GM23338 (cell line): ENCODE measurements around the gene IFT52. TPM values are rescaled to one million over a fixed set of nuclear protein-coding genes. Genes with fewer than 3 reads are reported as not detected.

Experiments
- ATAC-seq: fragments of 200-7000 bp; cut with Tn5 transposase; 3 replicates; pipeline ENCODE4 v1.9.1; 2020
- DNase-seq: peaks from one replicate; pipeline ENCODE4 v3.0.0-alpha.2; 2015; ENCODE audit warnings: low spot score
- H2AFZ ChIP-seq: fragments of 200-600 bp; sonication (generic); 2 replicates; pipeline ENCODE4 v1.8.0; 2016; ENCODE audit warnings: antibody characterized with exemption, mild to moderate bottlenecking, moderate library complexity
- H3F3A ChIP-seq: fragments of 200-600 bp; sonication (generic); replicated peaks from 2 replicates; pipeline ENCODE4 v1.8.0; 2017; ENCODE audit warnings: antibody characterized with exemption, mixed run types, low read depth
- H3K27ac ChIP-seq: fragments of 200-600 bp; sonication (generic); 2 replicates; pipeline ENCODE4 v1.6.1; 2016; ENCODE audit warnings: low read depth
- H3K27me3 ChIP-seq: fragments of 200-600 bp; sonication (generic); 2 replicates; pipeline ENCODE4 v1.8.0; 2016; ENCODE audit warnings: mild to moderate bottlenecking, mixed run types, moderate library complexity; ENCODE audit not compliant: insufficient read depth
- H3K36me3 ChIP-seq: fragments of 200-600 bp; sonication (generic); 2 replicates; pipeline ENCODE4 v1.8.0; 2016; ENCODE audit warnings: mild to moderate bottlenecking; ENCODE audit not compliant: insufficient read depth
- H3K4me1 ChIP-seq: fragments of 200-600 bp; sonication (generic); 2 replicates; pipeline ENCODE4 v1.8.0; 2016; ENCODE audit warnings: mild to moderate bottlenecking, moderate library complexity; ENCODE audit not compliant: insufficient read depth
- H3K4me2 ChIP-seq: fragments of 200-600 bp; sonication (generic); 2 replicates; pipeline ENCODE4 v1.7.1; 2017; ENCODE audit warnings: mixed run types
- H3K4me3 ChIP-seq: fragments of 200-600 bp; sonication (generic); 2 replicates; pipeline ENCODE4 v1.6.1; 2016; ENCODE audit warnings: mixed run types
- H3K79me2 ChIP-seq: fragments of 200-600 bp; sonication (generic); replicated peaks from 2 replicates; pipeline ENCODE4 v1.8.0; 2017; ENCODE audit warnings: mild to moderate bottlenecking; ENCODE audit not compliant: insufficient read depth
- H3K9me2 ChIP-seq: fragments of 200-600 bp; sonication (generic); 2 replicates; pipeline ENCODE4 v1.8.0; 2017; ENCODE audit not compliant: insufficient read depth
- H4K20me1 ChIP-seq: fragments of 200-600 bp; sonication (generic); replicated peaks from 2 replicates; pipeline ENCODE4 v1.8.0; 2017; ENCODE audit warnings: mild to moderate bottlenecking; ENCODE audit not compliant: insufficient read depth
- H3K27ac Mint-ChIP-seq: 2 replicates; pipeline ENCODE4 v1.8.0; 2020; ENCODE audit warnings: inconsistent platforms, mild to moderate bottlenecking, moderate library complexity, mixed read lengths
- H3K27me3 Mint-ChIP-seq: 3 replicates; pipeline ENCODE4 v1.8.0; 2022; ENCODE audit warnings: low read depth, mild to moderate bottlenecking, moderate library complexity, mixed read lengths, inconsistent platforms; ENCODE audit not compliant: insufficient read depth, poor library complexity
- H3K36me3 Mint-ChIP-seq: 3 replicates; pipeline ENCODE4 v1.8.0; 2021; ENCODE audit warnings: low read depth, mild to moderate bottlenecking, inconsistent platforms, moderate library complexity, mixed read lengths
- H3K4me1 Mint-ChIP-seq: 3 replicates; pipeline ENCODE4 v1.8.0; 2020; ENCODE audit warnings: mild to moderate bottlenecking, inconsistent platforms, mixed read lengths
- H3K4me3 Mint-ChIP-seq: 3 replicates; pipeline ENCODE4 v1.8.0; 2021; ENCODE audit warnings: moderate library complexity, mild to moderate bottlenecking, inconsistent platforms, mixed read lengths
- H3K9me3 Mint-ChIP-seq: 3 replicates; pipeline ENCODE4 v1.8.0; 2020; ENCODE audit warnings: moderate library complexity, mild to moderate bottlenecking, inconsistent platforms, mixed read lengths
- CREB1 ChIP-seq: fragments of 250-450 bp; sonication (Bioruptor Pico); IDR thresholded peaks from 2 replicates; pipeline ENCODE4 v1.5.0; 2020; ENCODE audit warnings: low read depth, mild to moderate bottlenecking, moderate library complexity
- JUNB ChIP-seq: IDR thresholded peaks from one replicate; pipeline ENCODE4 v1.6.1; 2016; ENCODE audit warnings: antibody characterized with exemption; ENCODE audit not compliant: unreplicated experiment
- NANOG ChIP-seq: IDR thresholded peaks from 2 replicates; pipeline ENCODE4 v1.6.1; 2016; ENCODE audit warnings: antibody characterized with exemption, borderline replicate concordance
- POLR2AphosphoS5 ChIP-seq: IDR thresholded peaks from 2 replicates; pipeline ENCODE4 v1.6.1; 2016; ENCODE audit warnings: antibody characterized with exemption, low read depth
- ZNF114 ChIP-seq: fragments of 250-450 bp; sonication (Bioruptor Pico); IDR thresholded peaks from 2 replicates; pipeline ENCODE4 v1.5.0; 2020; ENCODE audit warnings: mild to moderate bottlenecking, moderate library complexity
- ZNF331 ChIP-seq: fragments of 250-450 bp; sonication (Bioruptor Pico); IDR thresholded peaks from 2 replicates; pipeline ENCODE4 v1.5.0; 2020; ENCODE audit warnings: low read depth, mild to moderate bottlenecking, moderate library complexity
- polyA plus RNA-seq: library from polyadenylated mRNA; unstranded; fragments of >200 nt; fragmentation: Nextera tagmentation; extraction: Ambion mirVana; gene quantifications from 2 replicates; pipeline ENCODE4 v1.2.1, GENCODE V29; 2016
- total RNA-seq: library from RNA; depleted of rRNA; stranded (reverse); fragments of >200 nt; shearing (Covaris generic); gene quantifications from 2 replicates; pipeline ENCODE4 v1.2.3, GENCODE V29; 2014
- TF ChIP-seq, protein P1 (sequence below): fragments of 250-450 bp; sonication (Bioruptor Pico); IDR thresholded peaks from 2 replicates; pipeline ENCODE4 v1.5.0; 2020; ENCODE audit warnings: mild to moderate bottlenecking, moderate library complexity
- TF ChIP-seq, protein P2 (sequence below), 2 experiments: fragments of 200-600 bp in 1 of 2; sonication (generic) in 1 of 2; conservative IDR thresholded peaks; 2 replicates each; pipeline versions ENCODE4 v1.5.1 to v1.6.1; 2016 to 2017; ENCODE audit warnings: antibody characterized with exemption in 2 of 2, low read depth in 2 of 2, mild to moderate bottlenecking in 2 of 2, moderate library complexity in 1 of 2
- TF ChIP-seq, protein P3 (sequence below): IDR thresholded peaks from 2 replicates; pipeline ENCODE4 v1.6.1; 2016; ENCODE audit warnings: antibody characterized with exemption

Gene IFT52
- total and polyA plus RNA-seq, 2 experiments from 2014 or later, result 30.4 to 39.8 TPM

DNA sequence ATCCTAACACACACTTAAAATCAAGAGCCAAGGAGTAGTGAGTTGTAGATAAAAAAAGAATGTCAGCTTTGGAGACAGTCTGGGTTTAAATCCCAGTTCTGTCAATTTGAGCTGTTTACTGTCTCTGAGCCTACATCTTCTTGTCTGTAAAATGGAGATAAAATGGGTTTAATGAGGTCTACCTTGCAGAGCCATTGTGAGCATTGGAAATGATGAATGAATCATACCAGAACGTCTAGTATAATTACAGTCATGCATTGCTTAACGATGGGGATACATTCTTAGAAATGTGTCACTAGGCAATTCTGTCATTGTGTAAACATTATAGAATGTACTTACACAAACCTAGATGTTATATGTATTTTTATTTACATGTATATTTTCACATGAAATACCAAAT lies 49.5 kb upstream of the IFT52 start (continued):
- TF ChIP-seq, protein P1, sequence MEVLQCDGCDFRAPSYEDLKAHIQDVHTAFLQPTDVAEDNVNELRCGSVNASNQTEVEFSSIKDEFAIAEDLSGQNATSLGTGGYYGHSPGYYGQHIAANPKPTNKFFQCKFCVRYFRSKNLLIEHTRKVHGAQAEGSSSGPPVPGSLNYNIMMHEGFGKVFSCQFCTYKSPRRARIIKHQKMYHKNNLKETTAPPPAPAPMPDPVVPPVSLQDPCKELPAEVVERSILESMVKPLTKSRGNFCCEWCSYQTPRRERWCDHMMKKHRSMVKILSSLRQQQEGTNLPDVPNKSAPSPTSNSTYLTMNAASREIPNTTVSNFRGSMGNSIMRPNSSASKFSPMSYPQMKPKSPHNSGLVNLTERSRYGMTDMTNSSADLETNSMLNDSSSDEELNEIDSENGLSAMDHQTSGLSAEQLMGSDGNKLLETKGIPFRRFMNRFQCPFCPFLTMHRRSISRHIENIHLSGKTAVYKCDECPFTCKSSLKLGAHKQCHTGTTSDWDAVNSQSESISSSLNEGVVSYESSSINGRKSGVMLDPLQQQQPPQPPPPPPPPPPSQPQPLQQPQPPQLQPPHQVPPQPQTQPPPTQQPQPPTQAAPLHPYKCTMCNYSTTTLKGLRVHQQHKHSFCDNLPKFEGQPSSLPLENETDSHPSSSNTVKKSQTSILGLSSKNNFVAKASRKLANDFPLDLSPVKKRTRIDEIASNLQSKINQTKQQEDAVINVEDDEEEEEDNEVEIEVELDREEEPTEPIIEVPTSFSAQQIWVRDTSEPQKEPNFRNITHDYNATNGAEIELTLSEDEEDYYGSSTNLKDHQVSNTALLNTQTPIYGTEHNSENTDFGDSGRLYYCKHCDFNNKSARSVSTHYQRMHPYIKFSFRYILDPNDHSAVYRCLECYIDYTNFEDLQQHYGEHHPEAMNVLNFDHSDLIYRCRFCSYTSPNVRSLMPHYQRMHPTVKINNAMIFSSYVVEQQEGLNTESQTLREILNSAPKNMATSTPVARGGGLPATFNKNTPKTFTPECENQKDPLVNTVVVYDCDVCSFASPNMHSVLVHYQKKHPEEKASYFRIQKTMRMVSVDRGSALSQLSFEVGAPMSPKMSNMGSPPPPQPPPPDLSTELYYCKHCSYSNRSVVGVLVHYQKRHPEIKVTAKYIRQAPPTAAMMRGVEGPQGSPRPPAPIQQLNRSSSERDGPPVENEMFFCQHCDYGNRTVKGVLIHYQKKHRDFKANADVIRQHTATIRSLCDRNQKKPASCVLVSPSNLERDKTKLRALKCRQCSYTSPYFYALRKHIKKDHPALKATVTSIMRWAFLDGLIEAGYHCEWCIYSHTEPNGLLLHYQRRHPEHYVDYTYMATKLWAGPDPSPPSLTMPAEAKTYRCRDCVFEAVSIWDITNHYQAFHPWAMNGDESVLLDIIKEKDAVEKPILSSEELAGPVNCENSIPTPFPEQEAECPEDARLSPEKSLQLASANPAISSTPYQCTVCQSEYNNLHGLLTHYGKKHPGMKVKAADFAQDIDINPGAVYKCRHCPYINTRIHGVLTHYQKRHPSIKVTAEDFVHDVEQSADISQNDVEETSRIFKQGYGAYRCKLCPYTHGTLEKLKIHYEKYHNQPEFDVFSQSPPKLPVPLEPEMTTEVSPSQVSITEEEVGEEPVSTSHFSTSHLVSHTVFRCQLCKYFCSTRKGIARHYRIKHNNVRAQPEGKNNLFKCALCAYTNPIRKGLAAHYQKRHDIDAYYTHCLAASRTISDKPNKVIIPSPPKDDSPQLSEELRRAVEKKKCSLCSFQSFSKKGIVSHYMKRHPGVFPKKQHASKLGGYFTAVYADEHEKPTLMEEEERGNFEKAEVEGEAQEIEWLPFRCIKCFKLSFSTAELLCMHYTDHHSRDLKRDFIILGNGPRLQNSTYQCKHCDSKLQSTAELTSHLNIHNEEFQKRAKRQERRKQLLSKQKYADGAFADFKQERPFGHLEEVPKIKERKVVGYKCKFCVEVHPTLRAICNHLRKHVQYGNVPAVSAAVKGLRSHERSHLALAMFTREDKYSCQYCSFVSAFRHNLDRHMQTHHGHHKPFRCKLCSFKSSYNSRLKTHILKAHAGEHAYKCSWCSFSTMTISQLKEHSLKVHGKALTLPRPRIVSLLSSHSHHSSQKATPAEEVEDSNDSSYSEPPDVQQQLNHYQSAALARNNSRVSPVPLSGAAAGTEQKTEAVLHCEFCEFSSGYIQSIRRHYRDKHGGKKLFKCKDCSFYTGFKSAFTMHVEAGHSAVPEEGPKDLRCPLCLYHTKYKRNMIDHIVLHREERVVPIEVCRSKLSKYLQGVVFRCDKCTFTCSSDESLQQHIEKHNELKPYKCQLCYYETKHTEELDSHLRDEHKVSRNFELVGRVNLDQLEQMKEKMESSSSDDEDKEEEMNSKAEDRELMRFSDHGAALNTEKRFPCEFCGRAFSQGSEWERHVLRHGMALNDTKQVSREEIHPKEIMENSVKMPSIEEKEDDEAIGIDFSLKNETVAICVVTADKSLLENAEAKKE (CRISPR knock-in tag), result no peak
- TF ChIP-seq, protein P2, sequence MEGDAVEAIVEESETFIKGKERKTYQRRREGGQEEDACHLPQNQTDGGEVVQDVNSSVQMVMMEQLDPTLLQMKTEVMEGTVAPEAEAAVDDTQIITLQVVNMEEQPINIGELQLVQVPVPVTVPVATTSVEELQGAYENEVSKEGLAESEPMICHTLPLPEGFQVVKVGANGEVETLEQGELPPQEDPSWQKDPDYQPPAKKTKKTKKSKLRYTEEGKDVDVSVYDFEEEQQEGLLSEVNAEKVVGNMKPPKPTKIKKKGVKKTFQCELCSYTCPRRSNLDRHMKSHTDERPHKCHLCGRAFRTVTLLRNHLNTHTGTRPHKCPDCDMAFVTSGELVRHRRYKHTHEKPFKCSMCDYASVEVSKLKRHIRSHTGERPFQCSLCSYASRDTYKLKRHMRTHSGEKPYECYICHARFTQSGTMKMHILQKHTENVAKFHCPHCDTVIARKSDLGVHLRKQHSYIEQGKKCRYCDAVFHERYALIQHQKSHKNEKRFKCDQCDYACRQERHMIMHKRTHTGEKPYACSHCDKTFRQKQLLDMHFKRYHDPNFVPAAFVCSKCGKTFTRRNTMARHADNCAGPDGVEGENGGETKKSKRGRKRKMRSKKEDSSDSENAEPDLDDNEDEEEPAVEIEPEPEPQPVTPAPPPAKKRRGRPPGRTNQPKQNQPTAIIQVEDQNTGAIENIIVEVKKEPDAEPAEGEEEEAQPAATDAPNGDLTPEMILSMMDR (conservative IDR thresholded peaks at IDR 0.05; ENCODE audit: low read depth in 2 of 2), result no peak
- no peak for TF ChIP-seq JUNB
- TF ChIP-seq ZNF331 (CRISPR knock-in tag), result no peak
- no peak for TF ChIP-seq NANOG
- TF ChIP-seq, protein P3, sequence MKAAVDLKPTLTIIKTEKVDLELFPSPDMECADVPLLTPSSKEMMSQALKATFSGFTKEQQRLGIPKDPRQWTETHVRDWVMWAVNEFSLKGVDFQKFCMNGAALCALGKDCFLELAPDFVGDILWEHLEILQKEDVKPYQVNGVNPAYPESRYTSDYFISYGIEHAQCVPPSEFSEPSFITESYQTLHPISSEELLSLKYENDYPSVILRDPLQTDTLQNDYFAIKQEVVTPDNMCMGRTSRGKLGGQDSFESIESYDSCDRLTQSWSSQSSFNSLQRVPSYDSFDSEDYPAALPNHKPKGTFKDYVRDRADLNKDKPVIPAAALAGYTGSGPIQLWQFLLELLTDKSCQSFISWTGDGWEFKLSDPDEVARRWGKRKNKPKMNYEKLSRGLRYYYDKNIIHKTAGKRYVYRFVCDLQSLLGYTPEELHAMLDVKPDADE, result no peak
- TF ChIP-seq CREB1 (CRISPR knock-in tag), result no peak

DNA sequence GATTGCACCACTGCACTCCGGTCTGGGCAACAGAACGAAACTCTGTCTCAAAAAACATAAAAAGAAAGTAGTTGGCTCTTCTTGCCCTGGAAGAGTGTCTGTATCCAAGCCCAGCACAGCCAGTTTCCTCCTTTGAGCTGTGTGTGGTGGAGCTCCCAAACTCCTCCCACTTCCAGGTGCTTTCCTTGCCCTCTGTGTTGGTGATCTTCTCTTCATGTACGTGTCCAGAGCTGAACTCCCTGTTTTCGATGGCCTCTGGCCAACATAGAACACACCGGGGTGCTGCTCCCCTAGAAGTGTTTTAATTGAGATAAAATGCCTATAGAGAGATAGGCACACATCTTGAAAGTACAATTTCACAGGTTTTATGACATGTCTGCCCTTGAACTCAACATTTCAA lies 48.6 kb upstream of the IFT52 start:
- Histone ChIP-seq H3K4me1 (no peaks in the 10 kb centered on the region), H3K27me3 (no peaks in the 10 kb centered on the region), H3F3A (no peaks in the 10 kb centered on the region), H2AFZ (no peak overlapping the region), H3K9me2 (no peaks in the 10 kb centered on the region), H3K4me3 (no peak overlapping the region), H3K36me3 (no peaks in the 10 kb centered on the region), H3K79me2 (no peaks in the 10 kb centered on the region), H4K20me1 (no peaks in the 10 kb centered on the region; the same call in 1 of the 2 replicates), H3K4me2 (no peak overlapping the region), H3K27ac (no peak overlapping the region)
- DNase-seq, result no peak
- Mint-ChIP-seq H3K27me3 (peaks cover 9% of the 10 kb centered on the region), H3K9me3 (peaks cover 9% of the 10 kb centered on the region), H3K4me1 (no peaks in the 10 kb centered on the region), H3K36me3 (peaks cover 17% of the 10 kb centered on the region), H3K27ac (no peak overlapping the region), H3K4me3 (no peak overlapping the region)
- no peak for ATAC-seq
- no peak for TF ChIP-seq ZNF114 (CRISPR knock-in tag)
- no peak for TF ChIP-seq POLR2AphosphoS5
- TF ChIP-seq JUNB, result no peak
